Measurements from ENCODE around the gene ALDH9A1.

- TF ChIP-seq EZH2 (IDR thresholded peaks at IDR 0.05) (no peak), FOXP2 (optimal IDR thresholded peaks at IDR 0.05; ENCODE audit: control extremely low read depth, extremely low read length, insufficient read depth) (no peak)
Observed at GRCh38 chr1:165648919-165649572, 49.3 kb downstream of the ALDH9A1 start.
